Osteocyte (in vitro differentiated cells): ENCODE results near the gene CLNK. TPM values are rescaled to one million over a fixed set of nuclear protein-coding genes. Genes with fewer than 3 reads are reported as not detected.

ENCODE experiments used
- DNase-seq: peaks from one replicate; pipeline ENCODE4 v3.0.0; 2021; ENCODE audit warnings: mixed read lengths; ENCODE audit not compliant: unreplicated experiment; ENCODE audit errors: extremely low spot score
- H3K27ac Mint-ChIP-seq: one replicate; pipeline ENCODE4 v1.8.0; 2021; ENCODE audit warnings: mild to moderate bottlenecking, mixed read lengths; ENCODE audit not compliant: unreplicated experiment
- H3K27me3 Mint-ChIP-seq: one replicate; pipeline ENCODE4 v1.8.0; 2021; ENCODE audit warnings: mixed read lengths; ENCODE audit not compliant: unreplicated experiment
- H3K36me3 Mint-ChIP-seq: one replicate; pipeline ENCODE4 v1.8.0; 2021; ENCODE audit warnings: mixed read lengths; ENCODE audit not compliant: unreplicated experiment
- H3K4me1 Mint-ChIP-seq: one replicate; pipeline ENCODE4 v1.8.0; 2021; ENCODE audit warnings: mixed read lengths; ENCODE audit not compliant: unreplicated experiment
- H3K4me3 Mint-ChIP-seq: one replicate; pipeline ENCODE4 v1.8.0; 2021; ENCODE audit warnings: mild to moderate bottlenecking, moderate library complexity, mixed read lengths; ENCODE audit not compliant: unreplicated experiment
- H3K9me3 Mint-ChIP-seq: one replicate; pipeline ENCODE4 v1.8.0; 2021; ENCODE audit warnings: mixed read lengths; ENCODE audit not compliant: unreplicated experiment
- CTCF ChIP-seq: fragments of 200-600 bp; sonication (generic); IDR thresholded peaks from 2 replicates; pipeline ENCODE4 v1.5.0; 2021; ENCODE audit warnings: antibody characterized with exemption, mild to moderate bottlenecking, moderate library complexity
- total RNA-seq: library from RNA; stranded (reverse); gene quantifications from 2 replicates; pipeline ENCODE4 v1.2.1, GENCODE V29; 2021

Gene CLNK
- total RNA-seq, 1 donor from 2014 or later, result not detected

GRCh38 chr4:10504570-10505179 is 179.9 kb downstream of the CLNK start:
- Mint-ChIP-seq H3K27me3 (no peaks in the 10 kb centered on the region), H3K4me1 (peaks cover 10% of the 10 kb centered on the region), H3K9me3 (no peaks in the 10 kb centered on the region), H3K4me3 (no peak overlapping the region), H3K36me3 (no peaks in the 10 kb centered on the region), H3K27ac (no peak overlapping the region)
- TF ChIP-seq CTCF, result no peak
- DNase-seq, result no peak

GRCh38 chr4:10502717-10503116 is 181.9 kb downstream of the CLNK start:
- no peak overlapping the region for H3K4me3 Mint-ChIP-seq
- H3K36me3 Mint-ChIP-seq, result no peaks in the 10 kb centered on the region
- TF ChIP-seq CTCF, result no peak
- H3K27me3 Mint-ChIP-seq, result no peaks in the 10 kb centered on the region
- no peaks in the 10 kb centered on the region for H3K9me3 Mint-ChIP-seq
- no peak for DNase-seq
- H3K4me1 Mint-ChIP-seq, result peaks cover 13% of the 10 kb centered on the region
- H3K27ac Mint-ChIP-seq, result no peak overlapping the region

- Mint-ChIP-seq H3K4me3 (no peak overlapping the region), H3K27me3 (no peaks in the 10 kb centered on the region), H3K9me3 (no peaks in the 10 kb centered on the region), H3K4me1 (peaks cover 25% of the 10 kb centered on the region), H3K27ac (peak overlapping the region; percentile 57), H3K36me3 (no peaks in the 10 kb centered on the region)
- DNase-seq, result no peak
- no peak for TF ChIP-seq CTCF
Measured at GRCh38 chr4:10500776-10501175, 183.8 kb downstream of the CLNK start.

GRCh38 chr4:10496200-10496599 is 188.4 kb downstream of the CLNK start:
- no peak overlapping the region for H3K4me3 Mint-ChIP-seq
- no peak for TF ChIP-seq CTCF
- peaks cover 25% of the 10 kb centered on the region for H3K4me1 Mint-ChIP-seq
- H3K9me3 Mint-ChIP-seq, result no peaks in the 10 kb centered on the region
- H3K27me3 Mint-ChIP-seq, result no peaks in the 10 kb centered on the region
- no peak for DNase-seq
- H3K27ac Mint-ChIP-seq, result peak overlapping the region; percentile 75
- H3K36me3 Mint-ChIP-seq, result no peaks in the 10 kb centered on the region

- Mint-ChIP-seq H3K36me3 (no peaks in the 10 kb centered on the region), H3K27me3 (no peaks in the 10 kb centered on the region), H3K4me3 (no peak overlapping the region), H3K4me1 (peaks cover 19% of the 10 kb centered on the region), H3K9me3 (no peaks in the 10 kb centered on the region), H3K27ac (peak overlapping the region; percentile 23)
- no peak for TF ChIP-seq CTCF
- DNase-seq, result no peak
Measured at GRCh38 chr4:10495651-10496050, 188.9 kb downstream of the CLNK start.
